NCI-H2196 treated with DMSO at 0.1 percent for 48 hours (cell line): ENCODE results near the gene KCTD8.

ENCODE experiments used
- DNase-seq: peaks from one replicate; lab custom pipeline; 2025; ENCODE audit not compliant: unreplicated experiment; lab: John Stamatoyannopoulos, UW

KCTD8 gene

GRCh38 chr4:44165938-44166337, 282.7 kb downstream of the KCTD8 start:
- DNase-seq: no peak

DNA sequence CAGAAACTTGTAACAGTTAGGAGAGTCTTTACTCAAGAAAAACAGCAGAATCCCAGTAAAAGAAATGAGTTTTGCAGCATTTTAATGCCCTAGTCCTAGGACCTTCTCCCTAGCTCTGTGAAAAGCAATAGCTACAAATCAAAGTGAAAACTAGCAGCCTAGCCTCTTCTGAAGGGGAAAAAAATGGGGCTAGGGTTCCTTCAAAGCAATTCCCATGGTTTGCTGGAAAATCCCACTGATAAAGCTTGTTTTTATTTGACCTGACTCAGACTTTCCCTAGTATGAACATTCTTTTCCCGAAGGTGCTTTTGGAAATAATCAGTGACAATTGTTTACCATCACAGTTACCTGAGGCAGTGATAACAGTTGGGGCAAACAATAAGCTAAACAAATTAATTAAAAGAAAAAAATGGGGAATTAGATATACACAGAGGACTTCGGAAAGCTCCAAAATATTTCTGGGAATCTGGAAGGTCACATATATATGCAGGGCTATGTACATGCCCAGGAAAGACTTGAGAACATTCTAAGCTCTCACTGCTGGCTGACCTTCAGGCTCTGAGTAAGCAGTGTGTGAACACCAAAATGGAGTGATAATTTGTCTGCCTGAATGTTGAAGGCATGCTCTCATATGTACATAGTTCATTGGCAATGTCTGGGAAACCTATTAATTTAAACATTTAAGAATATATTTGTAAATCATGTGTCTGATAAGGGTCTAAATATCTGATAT, 285.9 kb downstream of the KCTD8 start:
- DNase-seq: no peak

DNA sequence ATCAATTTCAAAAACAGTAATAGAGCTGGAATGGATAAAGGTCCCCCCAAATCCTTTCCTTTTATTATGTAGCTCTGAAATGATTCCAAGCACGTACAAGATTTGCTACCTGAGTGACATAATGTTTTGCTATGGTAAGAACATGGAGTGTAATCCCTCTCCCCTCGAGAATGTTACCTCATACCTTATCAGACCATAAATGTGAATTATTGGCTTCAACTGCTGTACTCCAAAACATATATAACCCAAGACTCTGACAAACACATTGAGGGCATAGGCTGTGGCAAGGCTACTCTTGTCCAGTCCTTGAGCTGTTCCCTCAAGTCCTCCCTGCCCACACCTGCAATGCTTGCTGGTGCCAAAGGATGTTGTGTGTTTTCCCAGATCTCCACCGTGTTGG, 286.9 kb downstream of the KCTD8 start:
- no peak for DNase-seq

- DNase-seq: no peak
Measured at GRCh38 chr4:44160776-44161367, 287.7 kb downstream of the KCTD8 start.

- DNase-seq: no peak
Measured at GRCh38 chr4:44159991-44160390, 288.6 kb downstream of the KCTD8 start.

DNA sequence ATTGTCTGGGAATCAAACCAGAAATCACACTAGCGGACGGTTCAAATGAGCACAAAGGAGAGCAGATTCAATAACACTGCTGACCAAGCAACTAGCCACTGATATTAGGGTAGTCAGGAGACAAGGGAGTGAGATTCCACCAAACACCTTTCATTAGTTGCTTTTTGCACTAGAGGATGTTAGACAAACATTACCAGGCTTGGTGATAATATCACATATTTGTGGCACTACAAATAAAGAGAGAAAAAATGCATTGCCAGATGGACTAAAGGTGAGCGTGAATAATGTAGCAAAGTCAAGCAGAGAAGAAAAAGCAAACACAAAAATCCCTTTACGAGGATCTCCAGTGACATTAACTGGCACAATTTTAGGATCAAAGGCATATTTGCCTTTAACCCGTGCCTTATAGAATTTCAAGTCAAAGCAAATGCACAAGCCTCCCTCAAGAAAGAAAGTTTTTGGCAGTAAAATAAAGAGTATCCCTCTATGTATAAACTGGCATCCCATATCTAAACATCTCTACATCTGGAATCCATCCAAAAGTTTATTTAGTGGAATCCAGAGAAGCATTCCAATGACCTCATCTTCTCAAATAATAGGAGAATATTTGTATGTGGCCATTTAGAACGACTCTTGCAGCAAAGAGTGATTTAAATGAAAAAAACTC, 290.9 kb downstream of the KCTD8 start:
- no peak for DNase-seq

DNA sequence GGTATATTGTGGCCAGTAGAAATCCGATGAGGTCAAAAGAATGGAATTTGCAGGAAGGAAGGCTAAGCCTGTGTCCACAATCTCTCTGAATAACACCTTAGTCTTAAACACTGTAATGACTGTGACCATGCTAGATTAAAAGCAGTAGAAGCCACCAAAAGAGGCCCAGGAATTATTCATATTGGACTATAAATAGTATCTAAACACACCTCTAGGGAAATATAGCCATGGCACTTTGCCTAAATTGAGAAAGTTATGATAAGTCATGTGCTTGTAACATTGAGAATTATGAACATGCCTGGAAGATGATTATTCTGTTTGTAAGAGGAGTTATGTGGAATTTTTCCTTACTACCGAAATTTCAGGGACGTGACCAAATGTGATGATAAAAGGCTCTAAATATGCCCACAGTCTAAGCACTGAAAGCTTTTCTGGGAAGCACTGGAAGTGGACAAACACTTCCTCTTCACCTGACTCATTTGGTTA, 298.5 kb downstream of the KCTD8 start:
- no peak for DNase-seq

DNA sequence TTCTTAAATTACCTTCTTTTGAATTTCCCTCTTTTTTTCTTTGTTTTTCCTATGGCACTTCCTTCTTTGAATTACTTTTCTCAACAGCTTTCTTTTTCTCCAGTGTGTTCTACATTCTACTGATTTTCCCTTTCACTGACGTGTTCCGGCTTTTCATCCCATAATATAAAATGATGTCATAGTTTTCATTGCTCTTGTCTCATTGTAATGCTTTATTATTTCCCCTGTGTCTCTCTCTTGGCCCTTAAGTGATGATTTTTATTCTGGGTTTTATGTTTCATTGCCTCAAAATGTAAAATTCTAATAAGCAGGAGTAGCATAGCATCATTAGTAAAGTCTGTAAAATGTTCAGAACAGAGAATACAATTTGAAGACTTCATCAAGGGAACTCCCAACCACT, 299.3 kb downstream of the KCTD8 start:
- no peak for DNase-seq

DNA sequence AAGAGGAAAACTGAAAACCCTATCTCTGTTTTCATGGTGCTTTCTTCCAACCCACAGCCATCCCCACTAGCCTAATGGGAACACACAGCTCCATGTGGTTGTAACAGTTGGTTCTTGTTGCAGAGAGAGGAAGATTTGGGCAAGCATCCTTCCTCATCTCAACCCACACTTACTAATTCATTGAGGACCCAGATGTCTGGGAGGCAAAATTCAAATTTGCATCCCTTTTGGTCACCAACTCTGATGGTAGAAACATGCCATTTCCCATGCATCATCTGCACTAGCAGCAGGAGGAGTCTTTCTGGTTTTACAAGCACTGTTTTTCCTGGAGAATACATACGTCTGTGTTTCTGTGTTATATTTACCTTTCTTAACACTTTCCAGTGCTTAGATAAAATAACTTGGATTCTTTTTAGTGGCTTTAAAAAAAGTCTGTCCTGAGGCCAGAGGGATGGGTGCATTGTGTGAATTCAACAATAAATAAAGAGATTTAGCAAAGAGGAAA, 301.0 kb downstream of the KCTD8 start:
- DNase-seq: no peak

DNA sequence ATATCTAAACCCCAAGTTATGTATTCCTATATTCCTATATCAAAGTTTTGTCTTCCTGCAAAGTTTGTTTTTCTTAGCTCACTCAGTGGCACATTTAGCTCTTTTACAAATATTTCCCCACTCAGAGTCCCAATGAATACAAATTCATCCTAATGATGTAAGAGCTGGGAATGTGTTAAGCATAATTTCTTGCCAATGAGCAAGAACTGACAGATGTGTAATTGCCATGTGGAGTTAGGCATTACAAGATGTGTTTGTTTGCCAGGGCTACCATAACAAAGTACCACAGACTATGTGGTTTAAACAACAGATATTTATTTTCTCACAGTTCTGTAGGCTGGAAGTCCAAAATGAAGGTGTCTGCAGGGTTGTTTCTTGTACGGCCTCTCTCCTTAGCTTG, 302.1 kb downstream of the KCTD8 start:
- DNase-seq: no peak

DNA sequence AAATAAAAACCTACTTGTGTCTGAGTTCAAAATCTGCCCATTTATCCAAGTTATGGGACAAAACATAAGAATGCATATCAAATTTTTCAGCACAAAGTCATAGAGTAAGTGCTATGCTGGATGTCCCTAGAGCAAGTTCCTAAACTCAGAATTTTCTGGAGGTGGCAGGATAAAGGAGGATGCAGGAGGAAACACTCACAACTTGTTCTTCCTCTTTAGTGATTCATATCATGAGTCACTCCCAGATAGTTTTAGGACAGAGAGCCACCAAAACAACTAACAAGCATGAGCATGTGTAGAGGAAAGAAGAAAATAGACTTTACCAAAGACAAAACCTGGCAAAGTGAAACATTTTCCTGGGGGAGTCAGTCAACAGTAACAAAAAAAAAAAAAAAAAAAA, 302.7 kb downstream of the KCTD8 start:
- DNase-seq: no peak

DNA sequence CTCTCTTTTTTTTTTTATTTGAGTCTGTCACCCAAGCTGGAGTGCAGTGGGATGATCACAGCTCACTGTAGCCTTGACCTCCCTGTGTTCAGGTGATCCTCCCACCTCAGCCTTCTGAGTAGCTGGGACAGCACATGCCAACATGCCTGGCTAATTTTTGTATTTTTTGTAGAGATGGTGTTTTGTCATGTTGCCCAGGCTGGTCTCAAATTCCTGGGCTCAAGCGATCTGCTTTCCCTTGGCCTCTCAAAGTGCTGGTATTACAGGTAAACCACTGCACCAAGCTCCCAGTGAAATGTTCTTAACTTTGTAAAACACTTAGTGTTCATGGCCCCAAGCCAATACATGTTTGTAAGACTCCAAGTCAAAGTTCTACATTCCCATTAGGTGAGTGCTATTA, 316.1 kb downstream of the KCTD8 start:
- DNase-seq: no peak
